Femur (tissue), 1 donor: ENCODE measurements around the gene ABI3BP.
A peak's percentile ranks its signal among the peaks of the same experiment; 100 is the strongest.

ENCODE experiments used
- DNase-seq: peaks from one replicate; pipeline ENCODE4 v3.0.0-alpha.2; 2017

Gene ABI3BP

GRCh38 chr3:100882571-100882984 is 110.6 kb downstream of the ABI3BP start:
- DNase-seq: peak; percentile 37

DNA sequence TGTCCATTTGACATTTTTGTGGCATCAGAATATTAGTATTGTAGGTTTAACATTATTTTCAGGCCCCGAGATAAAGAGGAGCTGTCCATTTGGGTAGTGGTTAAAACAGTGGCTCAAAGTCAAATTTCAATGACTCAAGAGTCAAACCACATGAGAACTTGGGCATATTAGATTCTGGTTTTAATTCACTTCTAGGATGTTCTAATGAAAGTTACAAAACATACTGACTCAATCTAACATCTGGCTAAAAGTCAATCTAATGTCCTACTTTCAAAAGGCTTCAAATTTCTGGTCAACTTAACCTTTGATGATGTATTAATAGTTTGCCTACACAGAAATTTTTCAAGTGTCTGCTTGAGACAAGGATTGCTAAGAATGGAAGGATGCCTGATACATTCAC is 112.4 kb downstream of the ABI3BP start:
- no peak for DNase-seq

- peak; percentile 68 for DNase-seq
These were observed 113.1 kb downstream of the ABI3BP start for GRCh38 chr3:100880072-100880471.

DNA sequence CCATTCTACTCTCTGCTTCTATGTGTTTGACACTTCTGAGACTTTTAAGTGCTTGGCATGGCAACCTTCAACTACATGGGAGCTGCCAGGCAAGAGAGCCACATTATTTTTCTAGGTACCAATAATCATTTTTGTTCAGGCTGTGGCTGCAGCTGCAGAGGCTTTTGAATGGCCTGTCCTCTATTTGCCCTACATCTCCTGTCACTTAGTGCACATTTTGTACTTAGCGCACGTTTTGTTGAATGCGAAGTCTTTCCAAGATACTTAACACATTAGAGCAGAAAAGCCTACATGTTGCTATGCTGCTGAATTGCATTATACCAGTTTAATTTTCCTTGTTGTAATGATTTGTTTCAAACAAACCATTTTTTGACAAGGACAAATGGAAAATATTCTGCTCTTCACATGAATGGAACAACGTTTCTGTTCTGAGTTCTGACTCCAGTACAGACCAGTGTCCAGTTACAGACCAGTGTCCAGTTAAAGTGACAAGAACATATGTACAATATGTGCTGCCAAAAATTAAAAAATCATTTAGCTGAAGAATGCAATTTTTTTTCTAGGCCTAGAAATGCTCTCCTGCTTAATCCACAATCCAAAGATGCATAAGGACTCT is 113.9 kb downstream of the ABI3BP start:
- DNase-seq: no peak

GRCh38 chr3:100877286-100877685 is 115.9 kb downstream of the ABI3BP start:
- DNase-seq: no peak

DNA sequence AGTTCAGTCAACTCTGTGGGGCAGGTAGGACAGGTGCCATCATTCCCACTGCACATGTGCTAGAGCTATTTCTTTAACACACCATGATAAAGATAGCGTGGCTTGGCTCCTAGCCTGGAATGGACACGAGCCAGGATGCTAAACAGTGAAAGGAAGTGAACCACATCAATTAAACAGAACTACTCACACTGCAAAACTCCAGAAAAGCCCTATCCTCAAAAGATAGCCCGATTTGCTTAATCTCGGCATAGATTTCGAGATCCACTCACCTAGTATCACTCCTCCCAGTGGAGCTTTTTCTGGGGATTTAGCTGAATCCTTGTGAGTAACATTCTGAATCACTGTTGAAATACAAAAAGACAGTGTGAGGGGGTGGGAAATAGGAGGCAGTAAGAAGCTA is 118.0 kb downstream of the ABI3BP start:
- DNase-seq: peak; percentile 63

DNA sequence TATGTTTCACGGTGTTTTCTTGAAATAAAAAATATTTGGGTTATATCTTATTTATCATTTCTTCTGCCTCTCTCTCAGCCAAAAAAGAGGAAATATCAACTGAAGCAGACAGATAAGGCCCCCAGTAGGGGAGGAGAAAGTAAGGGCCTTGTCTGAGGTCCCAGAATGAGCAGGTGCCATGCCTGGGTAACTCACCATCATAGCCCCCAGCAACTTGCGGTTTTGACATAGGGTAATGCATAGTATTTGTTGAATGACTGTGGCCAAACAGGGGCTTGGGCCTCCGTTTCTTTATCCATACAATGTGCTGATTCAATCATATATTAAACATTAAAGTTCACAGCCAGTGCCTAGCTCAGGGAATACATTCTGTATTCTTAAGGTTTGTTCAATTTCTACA is 119.6 kb downstream of the ABI3BP start:
- no peak for DNase-seq

GRCh38 chr3:100871306-100871705 is 121.9 kb downstream of the ABI3BP start:
- no peak for DNase-seq

- DNase-seq: peak; percentile 69
These were observed 123.4 kb downstream of the ABI3BP start for GRCh38 chr3:100869787-100870186.

GRCh38 chr3:100868894-100869293 is 124.3 kb downstream of the ABI3BP start:
- no peak for DNase-seq

DNA sequence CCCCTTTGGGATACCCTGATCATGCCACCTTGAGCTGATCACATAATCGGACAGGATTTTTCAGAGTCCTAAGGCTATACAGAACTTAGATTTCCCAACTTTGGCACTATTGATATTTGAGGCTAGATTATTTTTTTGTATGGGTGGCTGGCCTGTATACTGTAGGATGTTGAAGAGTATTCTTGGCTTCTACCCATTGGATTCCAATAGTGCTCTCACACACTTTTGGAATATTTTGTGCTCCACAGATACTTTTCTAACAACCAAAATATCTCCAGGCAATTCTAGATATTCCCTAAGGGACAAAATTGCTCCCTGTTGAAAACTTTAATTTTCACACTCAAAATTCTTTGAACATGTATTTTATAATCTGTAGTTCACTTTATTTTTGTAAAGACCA is 125.1 kb downstream of the ABI3BP start:
- DNase-seq: no peak

GRCh38 chr3:100865442-100865841 is 127.8 kb downstream of the ABI3BP start:
- DNase-seq: no peak

DNA sequence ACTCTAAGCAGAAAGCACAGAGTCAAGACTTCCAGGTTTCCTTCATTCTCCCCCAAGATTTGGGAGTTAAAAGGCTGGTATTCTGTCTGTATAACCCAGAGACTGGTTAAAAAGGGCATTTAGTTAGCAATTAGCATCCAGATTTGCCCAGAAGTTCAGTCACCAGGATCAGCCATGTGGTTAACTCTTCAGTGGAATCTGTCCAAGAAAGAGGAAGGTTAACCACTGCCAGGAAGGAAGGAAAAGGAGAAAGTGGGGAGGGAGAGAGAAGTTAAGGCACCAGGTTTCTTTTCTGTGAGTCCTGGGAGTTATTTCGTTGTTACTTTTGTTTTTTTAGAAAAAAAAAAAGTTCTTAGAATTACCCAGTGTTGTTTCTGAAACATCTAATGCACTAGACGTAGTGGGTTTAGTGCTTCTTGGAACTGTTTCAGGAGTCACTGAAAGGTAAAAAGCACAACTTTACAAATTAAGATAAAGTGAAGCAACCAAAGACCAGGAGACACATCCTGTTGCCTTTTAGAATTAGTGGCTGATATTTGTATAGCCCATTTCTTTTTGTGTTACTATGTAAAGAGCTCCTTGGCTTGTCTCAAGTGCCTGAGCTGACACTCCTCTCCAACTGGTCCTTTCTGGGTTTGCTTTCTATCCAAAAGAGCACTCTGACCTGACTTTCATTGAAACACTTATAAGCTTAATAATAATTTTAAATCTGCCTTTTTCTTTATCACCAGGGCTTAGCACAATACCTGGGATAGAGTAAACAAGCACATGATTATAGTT is 128.6 kb downstream of the ABI3BP start:
- DNase-seq: no peak

DNA sequence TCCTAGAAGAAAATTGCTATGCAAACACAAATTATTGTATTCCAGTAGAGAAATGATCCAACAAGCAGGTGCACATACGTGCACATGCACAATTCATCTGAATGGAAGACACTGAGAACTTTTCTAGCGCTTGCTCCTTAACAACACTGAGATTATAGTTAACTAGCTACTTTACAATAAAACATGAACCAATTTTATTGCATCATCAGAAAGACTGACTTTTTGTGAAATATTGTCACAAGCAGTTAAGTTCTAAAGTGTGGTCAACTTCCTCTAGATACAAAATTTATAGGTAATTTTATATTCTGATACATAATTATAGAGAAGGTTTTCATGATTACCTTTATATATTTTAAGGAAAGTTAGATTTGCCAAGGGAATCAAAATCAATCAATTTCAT is 135.4 kb downstream of the ABI3BP start:
- no peak for DNase-seq

- no peak for DNase-seq
These were observed 136.4 kb downstream of the ABI3BP start for GRCh38 chr3:100856821-100857220.

DNA sequence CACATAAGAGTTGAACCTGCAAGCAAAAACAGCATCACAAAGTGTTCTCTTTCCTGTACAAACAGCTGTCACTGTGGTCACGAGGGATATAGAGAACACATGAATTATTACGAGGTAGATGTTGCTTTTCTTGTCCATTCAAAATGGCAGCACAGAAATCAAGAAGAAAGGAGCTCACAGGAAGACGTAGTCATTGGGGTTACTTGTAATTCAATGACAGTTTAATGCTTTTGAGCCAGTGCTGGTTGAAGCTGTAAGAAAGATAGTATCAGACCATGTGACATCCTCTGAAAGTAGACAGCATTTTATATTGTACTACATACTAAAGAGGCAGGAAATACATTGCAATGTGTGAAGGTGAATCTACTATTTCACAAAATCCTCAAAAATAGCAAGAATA is 140.4 kb downstream of the ABI3BP start:
- DNase-seq: no peak

- no peak for DNase-seq
These were observed 142.5 kb downstream of the ABI3BP start for GRCh38 chr3:100850701-100851100.

DNA sequence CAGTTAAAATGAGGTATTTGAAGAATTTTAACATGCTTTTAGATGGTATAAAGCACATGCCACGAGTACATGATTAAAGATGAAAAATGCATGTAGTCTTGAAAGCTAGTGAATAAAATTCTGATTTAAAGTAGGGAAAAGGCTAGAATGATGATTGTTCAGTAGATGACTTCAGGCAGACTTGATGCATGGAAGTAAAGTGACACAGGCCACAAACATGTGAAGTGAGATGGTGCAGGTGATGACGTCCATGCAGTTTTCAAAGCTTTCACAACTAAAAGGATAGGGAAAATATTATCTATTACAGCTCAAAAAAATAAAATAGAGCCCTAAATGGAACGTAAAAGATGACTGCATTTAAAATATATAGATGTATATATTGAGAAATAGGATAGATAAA is 143.1 kb downstream of the ABI3BP start:
- DNase-seq: no peak

DNA sequence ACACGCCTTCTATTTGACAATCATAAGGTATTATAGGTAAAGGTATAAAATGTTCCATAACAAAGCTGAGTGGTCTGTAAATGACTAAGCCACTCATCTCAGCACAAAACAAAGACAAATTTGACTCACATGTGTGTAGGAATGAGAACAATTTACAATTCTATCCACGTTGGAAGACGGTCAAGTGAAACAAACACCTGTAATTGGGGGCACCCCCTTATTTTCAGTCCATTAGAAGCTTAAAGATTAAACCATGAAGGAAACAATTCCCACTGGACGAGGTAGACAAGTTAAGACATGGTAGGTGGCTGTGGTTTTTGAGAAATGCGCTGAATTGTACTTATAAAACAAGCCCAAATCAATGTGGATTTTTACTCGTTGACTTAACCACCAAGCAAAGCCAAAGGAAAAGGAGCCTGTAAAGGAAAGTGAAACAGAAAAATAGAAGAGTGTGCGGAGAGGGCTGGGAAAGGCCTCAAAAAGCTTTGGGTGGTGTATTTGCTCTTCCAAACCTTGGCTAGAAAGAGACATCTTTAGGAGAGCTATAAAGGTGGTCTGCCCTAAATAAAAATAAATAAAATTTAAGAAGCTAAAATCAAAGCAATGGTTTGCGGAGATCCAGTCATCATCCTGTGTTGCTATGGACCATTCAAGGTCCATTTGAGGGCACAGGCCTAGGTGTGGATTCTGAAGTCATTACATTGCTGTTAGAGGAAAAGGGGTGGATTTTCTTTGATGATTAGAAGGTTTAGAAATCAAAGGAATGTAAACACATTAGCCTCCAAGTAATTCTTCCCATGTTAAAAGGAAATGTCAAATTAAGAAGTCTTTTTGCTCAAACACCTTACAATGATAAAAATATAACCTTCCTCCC is 148.9 kb downstream of the ABI3BP start:
- DNase-seq: no peak

GRCh38 chr3:100838157-100838556 is 155.1 kb downstream of the ABI3BP start:
- no peak for DNase-seq

GRCh38 chr3:100836661-100837060 is 156.6 kb downstream of the ABI3BP start:
- DNase-seq: no peak

GRCh38 chr3:100834332-100834731 is 158.9 kb downstream of the ABI3BP start:
- no peak for DNase-seq

DNA sequence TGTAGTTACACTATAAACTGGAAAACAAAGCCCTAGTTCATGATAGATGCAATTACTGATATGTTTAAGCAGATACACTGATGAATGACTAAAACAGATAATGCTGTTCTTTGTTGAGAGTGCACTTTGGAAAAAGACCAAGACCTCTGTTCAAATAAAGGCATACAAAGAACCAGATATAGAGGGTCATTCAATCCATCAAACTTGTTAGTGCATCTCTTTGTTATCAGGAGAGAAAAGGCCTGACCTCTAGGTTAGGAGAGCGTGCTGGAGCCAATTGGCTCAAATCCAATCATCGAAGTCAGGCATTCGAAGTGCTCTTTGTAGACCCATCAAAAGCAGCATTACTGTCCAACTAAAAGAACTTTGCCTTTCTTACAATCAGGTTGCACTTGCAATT is 159.7 kb downstream of the ABI3BP start:
- no peak for DNase-seq

DNA sequence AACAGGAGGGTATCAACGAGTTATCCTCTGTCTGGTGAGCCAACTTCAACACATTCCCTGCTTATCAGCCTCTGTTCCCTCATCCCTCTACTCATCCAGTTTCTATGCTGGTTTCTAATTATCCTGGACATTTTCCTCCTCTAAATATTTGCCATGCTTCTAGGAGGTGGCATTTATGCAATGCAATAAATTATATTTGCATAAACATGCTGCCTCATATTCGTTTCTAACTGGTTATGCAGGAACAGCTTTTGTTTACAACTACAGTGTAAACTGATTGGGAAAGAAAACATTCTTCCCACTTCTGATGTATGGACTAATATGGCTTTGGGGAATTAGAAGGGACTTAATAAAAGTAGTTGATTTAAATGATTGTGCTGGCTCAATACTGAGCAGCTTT is 161.6 kb downstream of the ABI3BP start:
- DNase-seq: no peak
